Measurements from ENCODE around the gene SETD5.

Gene SETD5, protein sequence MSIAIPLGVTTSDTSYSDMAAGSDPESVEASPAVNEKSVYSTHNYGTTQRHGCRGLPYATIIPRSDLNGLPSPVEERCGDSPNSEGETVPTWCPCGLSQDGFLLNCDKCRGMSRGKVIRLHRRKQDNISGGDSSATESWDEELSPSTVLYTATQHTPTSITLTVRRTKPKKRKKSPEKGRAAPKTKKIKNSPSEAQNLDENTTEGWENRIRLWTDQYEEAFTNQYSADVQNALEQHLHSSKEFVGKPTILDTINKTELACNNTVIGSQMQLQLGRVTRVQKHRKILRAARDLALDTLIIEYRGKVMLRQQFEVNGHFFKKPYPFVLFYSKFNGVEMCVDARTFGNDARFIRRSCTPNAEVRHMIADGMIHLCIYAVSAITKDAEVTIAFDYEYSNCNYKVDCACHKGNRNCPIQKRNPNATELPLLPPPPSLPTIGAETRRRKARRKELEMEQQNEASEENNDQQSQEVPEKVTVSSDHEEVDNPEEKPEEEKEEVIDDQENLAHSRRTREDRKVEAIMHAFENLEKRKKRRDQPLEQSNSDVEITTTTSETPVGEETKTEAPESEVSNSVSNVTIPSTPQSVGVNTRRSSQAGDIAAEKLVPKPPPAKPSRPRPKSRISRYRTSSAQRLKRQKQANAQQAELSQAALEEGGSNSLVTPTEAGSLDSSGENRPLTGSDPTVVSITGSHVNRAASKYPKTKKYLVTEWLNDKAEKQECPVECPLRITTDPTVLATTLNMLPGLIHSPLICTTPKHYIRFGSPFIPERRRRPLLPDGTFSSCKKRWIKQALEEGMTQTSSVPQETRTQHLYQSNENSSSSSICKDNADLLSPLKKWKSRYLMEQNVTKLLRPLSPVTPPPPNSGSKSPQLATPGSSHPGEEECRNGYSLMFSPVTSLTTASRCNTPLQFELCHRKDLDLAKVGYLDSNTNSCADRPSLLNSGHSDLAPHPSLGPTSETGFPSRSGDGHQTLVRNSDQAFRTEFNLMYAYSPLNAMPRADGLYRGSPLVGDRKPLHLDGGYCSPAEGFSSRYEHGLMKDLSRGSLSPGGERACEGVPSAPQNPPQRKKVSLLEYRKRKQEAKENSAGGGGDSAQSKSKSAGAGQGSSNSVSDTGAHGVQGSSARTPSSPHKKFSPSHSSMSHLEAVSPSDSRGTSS (N-terminal part only)

GRCh38 chr3:9397332-9397905, at the start of gene SETD5:
TSS of gene SETD5 (plus strand) at chr3:9397615. CDS start at chr3:9428939, 31,324 bp downstream.
- DNase-seq, result peak; percentile 99

DNA sequence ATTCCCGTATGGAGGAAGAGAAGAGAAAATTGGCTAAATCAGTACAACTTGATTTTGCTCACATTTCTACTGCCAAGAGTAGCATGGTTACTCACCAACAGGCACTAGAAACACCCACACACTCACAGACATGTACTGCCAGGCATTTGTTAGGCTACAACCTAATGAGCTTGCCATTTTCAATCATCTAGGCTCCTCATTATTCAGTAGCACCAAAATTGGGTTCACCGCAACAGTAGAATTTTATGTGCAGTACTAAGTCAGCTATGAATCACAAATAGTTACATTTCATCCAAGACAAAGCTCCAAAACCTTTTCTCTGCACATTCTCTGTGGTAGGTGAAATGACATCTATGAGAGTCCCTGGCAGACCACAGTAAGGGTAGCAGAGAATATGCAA, 49.5 kb upstream of the SETD5 start:
- no peak for DNase-seq

DNA sequence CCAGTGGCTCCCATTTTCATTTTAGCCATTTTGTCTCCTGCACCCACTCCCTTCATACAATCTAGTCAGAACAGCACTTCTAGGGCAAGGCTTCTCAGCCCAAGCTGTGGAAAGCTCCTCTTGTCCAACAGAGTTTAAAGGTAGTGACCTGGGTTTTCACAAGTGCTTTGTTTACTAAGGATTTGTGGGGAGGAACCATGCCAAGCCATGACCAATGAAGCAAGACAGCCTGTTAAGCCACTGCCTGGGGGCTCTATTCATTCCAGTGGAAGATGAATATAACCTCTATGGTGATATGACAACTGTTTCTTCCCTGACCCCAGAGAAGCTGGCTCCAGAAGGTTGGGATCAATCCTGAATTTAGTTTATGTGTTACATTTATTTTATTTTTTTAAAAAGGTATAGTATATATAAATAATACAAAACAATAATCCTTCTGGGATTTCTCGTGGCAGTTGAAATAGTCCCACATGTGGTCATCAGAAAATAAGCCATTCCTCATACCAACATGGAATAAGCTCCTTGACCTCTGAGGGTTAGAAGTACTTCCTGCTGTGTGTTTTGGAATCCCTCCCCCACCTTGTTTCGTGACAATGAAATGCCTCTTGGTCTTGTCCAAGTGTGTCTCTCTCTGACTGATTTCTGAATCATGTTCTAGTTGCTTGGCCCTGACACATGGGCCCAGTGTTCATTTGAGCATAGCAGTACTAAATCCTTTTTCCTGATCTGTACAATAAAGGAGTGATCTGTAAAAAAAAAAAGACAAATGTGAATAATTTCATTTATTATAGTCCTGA, 47.9 kb upstream of the SETD5 start:
- DNase-seq, result no peak

- DNase-seq, result no peak
Observed at GRCh38 chr3:9351709-9352126, 45.7 kb upstream of the SETD5 start.

GRCh38 chr3:9352917-9353752, 44.3 kb upstream of the SETD5 start:
- DNase-seq, result peak; percentile 69

DNA sequence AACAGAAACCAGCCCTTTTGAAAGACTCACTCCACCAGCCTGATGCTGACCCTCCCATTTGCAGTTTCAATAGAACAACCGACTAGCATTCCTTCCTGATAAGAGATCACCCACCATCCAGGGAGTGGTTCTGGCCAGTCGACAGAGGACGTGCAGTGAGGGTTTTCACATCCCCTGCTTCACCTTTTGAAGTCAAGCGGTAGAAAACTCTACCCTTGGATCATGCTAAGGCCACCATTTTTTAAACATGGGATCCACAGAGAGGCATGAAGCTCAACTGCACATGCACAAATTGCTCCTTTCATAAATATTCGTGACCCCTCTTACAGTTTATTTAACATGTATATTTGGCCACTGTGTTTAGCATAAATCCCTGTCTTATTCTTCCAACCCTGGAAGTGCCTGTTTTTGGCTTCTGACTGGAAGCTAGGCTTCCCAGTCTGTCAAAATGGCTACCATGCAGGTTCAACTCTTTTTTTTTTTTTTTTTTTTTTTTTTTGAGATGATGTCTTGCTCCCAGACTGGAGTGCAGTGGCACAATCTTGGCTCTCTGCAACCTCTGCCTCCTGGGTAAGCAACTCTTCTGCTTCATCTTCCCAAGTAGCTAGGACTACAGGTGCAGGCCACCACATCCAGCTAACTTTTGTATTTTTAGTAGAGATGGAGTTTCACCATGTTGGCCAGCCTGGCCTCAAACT, 35.6 kb upstream of the SETD5 start:
- no peak for DNase-seq

DNA sequence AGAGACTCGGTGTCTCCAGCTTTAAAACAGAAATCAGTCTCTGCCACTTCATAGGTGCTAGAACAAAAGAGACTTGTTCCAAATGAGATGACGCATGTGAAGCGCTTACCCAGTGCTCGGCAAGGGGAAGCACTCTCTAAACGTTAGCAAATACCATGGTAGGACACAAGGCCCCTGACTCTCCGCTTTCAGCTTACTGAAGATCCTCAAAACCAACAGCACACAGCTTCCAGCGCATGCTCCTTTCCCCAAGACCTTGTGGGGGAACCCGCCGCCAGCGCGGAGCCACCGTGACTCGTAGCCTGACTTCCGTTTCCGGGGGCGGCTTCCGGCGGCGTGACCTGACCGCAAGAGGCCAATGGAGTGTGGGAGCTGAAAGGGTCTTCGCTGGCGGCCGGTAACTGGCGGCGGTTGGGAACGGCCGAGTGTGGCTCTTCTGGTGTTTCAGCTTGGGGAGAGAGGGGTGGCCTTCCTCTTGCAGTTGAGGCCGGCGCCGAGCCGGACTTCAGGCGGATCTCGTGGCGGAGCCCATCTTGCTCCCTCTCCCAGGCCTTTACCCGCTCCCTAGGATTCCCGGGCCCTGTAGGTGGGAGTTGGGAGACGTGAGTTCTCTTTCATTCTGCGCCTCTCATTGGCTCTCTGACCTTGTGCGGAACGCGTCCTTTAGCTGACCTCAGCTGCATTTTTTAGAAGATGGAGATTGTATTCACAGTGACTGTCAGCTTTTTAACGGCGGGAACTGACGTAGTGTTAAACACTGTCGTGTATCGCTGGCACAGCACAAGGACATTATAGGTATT, 34.5 kb upstream of the SETD5 start, which contains the start of gene THUMPD3:
Gene THUMPD3 (plus strand): TSS at position 324 of the 800 bp plus-strand sequence. CDS start 2,015 bp downstream, outside the sequence.
- DNase-seq, result peak; percentile 90

DNA sequence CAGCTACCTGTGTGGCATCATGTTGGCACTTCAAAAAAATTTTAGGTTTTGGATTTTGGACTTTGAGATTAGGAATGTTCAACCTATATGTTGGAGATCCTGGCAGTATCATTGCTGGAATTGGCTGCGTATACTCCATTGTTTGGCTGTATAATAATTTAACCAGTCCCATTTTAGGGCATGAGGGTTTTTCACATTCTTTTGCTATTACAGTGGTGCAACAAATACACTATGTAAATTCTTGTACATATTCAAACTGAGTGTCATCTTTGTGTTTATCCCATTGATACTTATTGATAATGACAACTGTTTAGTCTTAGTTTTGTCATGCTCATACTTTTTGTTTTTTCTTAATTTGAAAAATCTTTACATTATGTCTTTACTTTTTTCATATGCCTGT, 27.9 kb upstream of the SETD5 start:
- DNase-seq, result no peak

DNA sequence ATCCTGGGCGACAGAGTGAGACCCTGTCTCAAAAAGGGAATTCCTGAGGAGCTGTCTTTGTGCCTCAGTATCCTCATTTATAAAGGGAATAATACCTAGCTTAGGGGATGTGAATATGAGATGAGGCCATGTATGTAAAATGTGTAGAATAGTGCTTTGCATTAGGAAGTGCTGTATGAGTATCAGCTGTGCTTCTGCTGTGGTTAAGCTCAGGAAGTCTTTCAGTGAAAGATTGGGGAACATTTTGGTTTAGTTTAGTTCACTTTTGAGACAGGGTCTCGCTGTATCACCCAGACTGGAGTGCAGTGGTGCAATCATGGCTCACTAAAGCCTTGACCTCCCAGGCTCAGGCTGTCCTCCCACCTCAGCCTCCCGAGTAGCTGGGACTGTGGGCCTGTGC, 23.9 kb upstream of the SETD5 start:
- DNase-seq, result no peak

DNA sequence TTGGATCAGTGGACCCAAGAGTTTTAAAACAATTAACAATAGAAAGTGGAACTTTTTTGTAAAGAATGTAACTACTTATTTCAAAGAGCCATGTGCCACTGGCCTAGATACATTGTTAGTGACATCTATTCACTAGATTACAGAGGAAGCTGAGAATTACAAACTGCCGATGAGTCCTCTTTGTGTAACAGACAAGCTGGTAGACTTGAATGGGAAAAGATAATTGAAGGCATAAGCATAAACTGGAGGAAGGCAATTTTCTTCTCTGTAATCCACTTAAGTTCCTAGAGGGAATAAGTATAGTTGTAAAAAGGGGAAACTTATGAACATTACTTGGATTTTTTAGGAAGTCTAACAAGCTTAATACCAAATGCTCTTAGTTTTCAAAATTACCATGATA, 19.4 kb upstream of the SETD5 start:
- no peak for DNase-seq

GRCh38 chr3:9379327-9379726, 18.1 kb upstream of the SETD5 start:
- no peak for DNase-seq

GRCh38 chr3:9380014-9380413, 17.4 kb upstream of the SETD5 start:
- DNase-seq, result no peak

DNA sequence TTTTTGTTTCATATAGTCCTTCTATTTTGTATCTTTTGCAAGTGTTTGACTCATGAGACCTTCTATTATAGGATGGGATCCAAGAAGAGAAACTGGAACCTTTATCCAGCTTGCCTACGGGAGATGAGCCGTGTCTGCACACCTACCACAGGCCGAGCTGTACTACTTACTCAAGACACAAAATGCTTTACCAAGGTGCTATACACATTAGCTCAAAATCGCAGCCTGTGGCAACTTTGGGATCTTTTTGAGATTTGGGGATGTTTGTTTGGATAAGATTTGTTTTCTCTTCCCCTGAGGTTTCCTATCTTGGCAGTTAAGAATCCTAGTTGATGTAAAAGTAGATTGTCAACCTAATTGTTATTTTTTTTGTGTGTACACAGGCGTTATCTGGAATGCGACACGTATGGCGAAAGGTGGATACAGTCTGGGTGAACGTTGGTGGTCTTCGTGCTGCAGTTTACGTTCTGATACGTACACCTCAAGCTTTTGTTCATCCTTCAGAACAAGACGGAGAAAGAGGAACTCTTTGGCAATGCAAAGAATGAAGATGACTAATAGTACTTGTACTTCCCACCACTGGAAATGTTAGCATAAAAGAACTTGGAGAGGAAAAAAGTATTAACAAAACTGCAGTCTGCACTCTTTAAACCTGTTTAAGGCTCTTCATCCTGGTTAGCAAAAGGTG, 13.1 kb upstream of the SETD5 start:
- DNase-seq, result no peak

DNA sequence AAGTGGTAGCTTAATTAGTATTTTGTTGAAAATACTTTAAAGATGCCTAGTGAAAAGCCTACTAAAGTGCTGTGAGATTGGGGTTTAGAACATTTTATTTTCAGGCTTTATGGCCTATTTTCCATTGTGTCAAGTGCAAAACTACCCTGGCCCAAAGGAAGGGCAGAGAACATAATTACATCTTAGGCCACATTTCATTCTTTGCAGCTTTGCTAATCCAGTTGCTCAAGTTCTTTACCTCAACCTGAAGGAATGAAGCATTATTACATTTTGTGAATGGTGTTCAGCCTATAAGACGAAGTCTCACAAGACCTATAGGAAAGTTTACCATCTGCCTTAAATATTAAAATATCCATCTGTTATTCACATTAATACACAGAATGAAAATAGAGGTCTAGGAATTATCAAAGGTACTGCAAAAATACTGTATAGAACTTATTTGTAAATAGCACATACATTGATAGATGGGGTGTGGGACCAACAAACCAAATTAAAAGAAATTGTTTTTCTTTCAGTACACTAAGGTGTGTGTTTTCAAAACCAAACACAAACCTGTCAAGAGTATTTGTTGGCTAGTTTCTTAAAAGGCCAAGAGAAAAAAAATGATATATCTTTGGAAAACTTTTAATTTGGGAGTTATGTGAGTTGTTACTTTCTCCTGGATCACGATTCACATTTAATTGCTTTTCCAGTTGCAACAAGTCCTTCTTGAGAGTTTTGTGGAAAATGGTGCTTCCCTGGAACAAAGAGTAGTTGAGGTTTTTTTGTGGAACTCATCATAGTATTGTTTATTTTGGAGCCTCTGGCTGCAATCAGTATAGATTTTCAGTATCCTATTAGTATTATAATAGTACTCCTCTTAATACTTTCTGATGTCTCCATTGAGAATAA, 12.0 kb upstream of the SETD5 start:
- DNase-seq, result no peak

DNA sequence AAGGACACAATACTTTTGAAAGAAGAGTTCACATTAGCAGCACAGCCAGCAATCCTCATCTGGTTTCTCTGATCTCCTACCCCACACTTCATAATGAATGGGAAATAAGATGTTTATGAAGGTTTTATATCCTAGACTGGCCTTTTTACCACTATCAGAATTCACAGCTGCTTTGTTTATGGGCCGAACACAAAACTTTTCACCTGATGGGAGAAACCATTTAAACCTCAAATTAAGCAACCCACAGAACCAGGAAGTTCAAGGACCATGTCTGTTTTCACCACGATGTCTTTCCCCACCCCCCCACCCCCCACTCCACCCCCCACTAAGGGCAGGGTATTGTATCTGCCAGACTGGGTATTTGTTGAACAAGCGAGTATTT, 11.3 kb upstream of the SETD5 start:
- DNase-seq, result no peak

DNA sequence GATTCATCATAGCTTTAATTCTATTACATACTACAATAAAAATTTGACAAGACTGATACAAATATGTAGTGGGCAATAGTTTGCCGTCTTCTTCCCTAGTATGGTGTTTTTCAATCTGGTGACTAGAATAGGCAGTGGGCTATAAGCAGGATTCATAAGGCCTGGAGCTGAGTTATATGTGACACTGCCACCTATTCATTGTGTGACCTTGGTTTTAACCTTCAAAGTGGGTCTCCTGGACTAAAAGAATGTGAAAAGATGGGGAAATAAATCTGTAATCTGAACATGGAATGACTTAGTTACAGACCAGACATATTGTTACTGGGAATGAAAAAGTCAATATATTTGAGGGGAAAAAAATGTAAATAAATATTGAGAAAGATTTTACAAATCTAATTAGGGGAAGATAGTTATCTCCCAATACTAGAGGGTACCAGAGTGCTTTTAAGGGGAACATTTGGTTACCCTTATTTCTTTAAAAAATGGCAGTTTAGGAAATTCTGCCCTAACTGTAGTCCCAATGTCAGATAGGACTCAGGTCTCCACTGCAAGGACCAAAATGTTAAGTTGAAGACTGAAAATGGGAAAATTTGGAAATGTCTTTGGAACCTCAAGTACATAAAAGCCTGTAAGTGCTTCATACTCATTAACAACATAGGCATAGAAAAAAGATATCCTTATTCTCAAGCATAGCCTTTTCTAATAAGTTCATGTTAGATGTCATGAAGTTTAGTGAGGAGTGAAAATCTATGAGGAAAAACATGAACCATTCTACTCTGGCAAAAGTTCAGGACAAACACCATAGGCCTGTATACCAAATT, 10.7 kb upstream of the SETD5 start:
- DNase-seq, result no peak

- no peak for DNase-seq
Observed at GRCh38 chr3:9387322-9387655, 10.1 kb upstream of the SETD5 start.

All from CD4-positive, alpha-beta T cell treated with Interleukin-12 subunit alpha and Interleukin-12 subunit beta, for 1 hour (primary cell).